Left renal cortex interstitium (tissue), 4 donors: ENCODE data around the gene TM9SF1. TPM values are rescaled to one million over a fixed set of nuclear protein-coding genes. Genes with fewer than 3 reads are reported as not detected.

ENCODE experiments used
- DNase-seq, 4 donors: peaks; one replicate each; pipeline ENCODE4 v3.0.0-alpha.2; 2013; ENCODE audit warnings: low read depth in 4 of 4, low spot score in 2 of 4, missing footprints in 1 of 4
- polyA plus RNA-seq, 4 donors: library from polyadenylated mRNA; unstranded; fragments of 120-200 nt; gene quantifications; one replicate each; pipeline ENCODE4 v1.2.1, GENCODE V29; 2013; ENCODE audit not compliant: insufficient read length in 4 of 4

Gene TM9SF1
- polyA plus RNA-seq, 4 donors, result 31.9 to 52.0 (median 43.9) TPM

DNA sequence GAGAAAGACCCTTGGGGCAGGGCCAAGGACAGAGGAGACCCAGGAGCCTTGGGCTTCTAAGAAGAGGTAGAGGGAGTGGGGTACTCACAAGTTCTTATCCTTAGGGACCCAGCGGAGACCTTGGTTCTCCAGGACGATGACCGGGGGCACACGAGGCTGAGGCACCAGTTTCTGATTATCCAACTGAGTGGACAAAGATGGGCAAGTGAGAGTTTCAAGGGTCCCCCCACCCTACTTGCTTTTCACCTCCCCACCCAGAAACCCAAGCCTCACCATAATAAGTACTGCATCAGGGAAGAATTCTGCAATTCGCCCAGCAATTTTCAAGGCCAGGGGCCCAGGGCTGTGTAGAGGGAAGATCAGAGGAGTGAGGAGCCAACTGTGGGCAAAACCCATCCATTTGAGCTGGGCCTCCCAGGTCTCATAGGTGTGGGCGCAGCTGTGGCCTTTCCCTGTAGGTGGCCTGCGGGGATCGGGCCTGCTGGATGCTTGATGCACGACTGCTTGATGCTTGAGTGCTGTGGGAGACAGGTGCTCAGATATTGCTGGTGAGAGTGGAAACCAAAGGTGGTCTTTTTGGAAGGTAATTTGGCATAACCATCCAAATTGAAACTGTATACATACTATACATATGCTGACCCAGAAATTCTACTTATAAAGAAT, 55.8 kb downstream of the TM9SF1 start:
- DNase-seq, result no peak

Other genes with a start within 250 kb of the TM9SF1 start
- gene DHRS4, start 241.7 kb downstream of the TM9SF1 start, polyA plus RNA-seq, result 10 to 100 TPM; 47.4 to 60.4 (median 56.5) TPM
- gene DHRS4L2, start 206.5 kb downstream of the TM9SF1 start, polyA plus RNA-seq, result 10 to 100 TPM; 28.4 to 43.5 (median 36.9) TPM
- 1 to 10 TPM; 1.3 to 2.4 (median 1.7) TPM for gene CARMIL3, start 143.4 kb downstream of the TM9SF1 start, polyA plus RNA-seq
- under 1 TPM in 1 of 4 donors, not detected in 3; 0.11 TPM for gene CPNE6, start 123.9 kb downstream of the TM9SF1 start, polyA plus RNA-seq
- gene PCK2, start 101.1 kb downstream of the TM9SF1 start, polyA plus RNA-seq, result 10 to 100 TPM; 28.6 to 35.6 (median 30.8) TPM
- gene DCAF11, start 80.7 kb downstream of the TM9SF1 start, polyA plus RNA-seq, result 10 to 100 TPM; 77.2 to 88.6 (median 83.0) TPM
- 1 to 10 TPM; 2.2 to 5.2 (median 3.0) TPM for gene NRL, start 80.5 kb downstream of the TM9SF1 start, polyA plus RNA-seq
- gene FITM1, start 64.8 kb downstream of the TM9SF1 start, polyA plus RNA-seq, result 1 to 10 TPM in 3 of 4 donors, under 1 TPM in 1; 0.48 to 2.2 (median 1.3) TPM
- 100 to 1,000 TPM; 185 to 235 (median 203) TPM for gene PSME1, start 59.2 kb downstream of the TM9SF1 start, polyA plus RNA-seq
- 10 to 100 TPM; 12.3 to 29.3 (median 22.3) TPM for gene EMC9, start 53.9 kb downstream of the TM9SF1 start, polyA plus RNA-seq
- 100 to 1,000 TPM; 150 to 177 (median 159) TPM for gene PSME2, start 48.8 kb downstream of the TM9SF1 start, polyA plus RNA-seq
- 10 to 100 TPM; 43.6 to 60.2 (median 57.7) TPM for gene RNF31, start 47.9 kb downstream of the TM9SF1 start, polyA plus RNA-seq
- 10 to 100 TPM; 52.3 to 68.0 (median 59.7) TPM for gene IRF9, start 34.2 kb downstream of the TM9SF1 start, polyA plus RNA-seq
- gene REC8, start 23.4 kb downstream of the TM9SF1 start, polyA plus RNA-seq, result 10 to 100 TPM; 46.0 to 93.7 (median 68.0) TPM
- gene IPO4, start 6.6 kb downstream of the TM9SF1 start, polyA plus RNA-seq, result 10 to 100 TPM; 32.7 to 40.9 (median 37.0) TPM
- gene TSSK4, start 10.3 kb upstream of the TM9SF1 start, polyA plus RNA-seq, result 10 to 100 TPM in 2 of 4 donors, 1 to 10 TPM in 2; 3.1 to 13.9 (median 7.2) TPM
- gene CHMP4A, start 18.0 kb upstream of the TM9SF1 start, polyA plus RNA-seq, result 10 to 100 TPM; 43.3 to 76.6 (median 53.2) TPM
- gene MDP1, start 20.6 kb upstream of the TM9SF1 start, polyA plus RNA-seq, result 10 to 100 TPM; 10.2 to 18.0 (median 12.1) TPM
- gene NEDD8, start 36.9 kb upstream of the TM9SF1 start, polyA plus RNA-seq, result 100 to 1,000 TPM; 206 to 248 (median 222) TPM
- gene GMPR2, start 37.5 kb upstream of the TM9SF1 start, polyA plus RNA-seq, result 100 to 1,000 TPM; 106 to 121 (median 117) TPM
- gene TINF2, start 47.2 kb upstream of the TM9SF1 start, polyA plus RNA-seq, result 10 to 100 TPM; 54.2 to 64.5 (median 57.8) TPM
- gene TGM1, start 67.7 kb upstream of the TM9SF1 start, polyA plus RNA-seq, result 1 to 10 TPM in 3 of 4 donors, under 1 TPM in 1; 0.92 to 4.5 (median 2.5) TPM
- gene RABGGTA, start 76.2 kb upstream of the TM9SF1 start, polyA plus RNA-seq, result 10 to 100 TPM; 18.0 to 31.1 (median 20.8) TPM
- gene DHRS1, start 104.3 kb upstream of the TM9SF1 start, polyA plus RNA-seq, result 10 to 100 TPM; 41.0 to 52.5 (median 49.9) TPM
- gene NOP9, start 104.4 kb upstream of the TM9SF1 start, polyA plus RNA-seq, result 10 to 100 TPM; 24.1 to 29.0 (median 26.9) TPM
- 10 to 100 TPM; 22.4 to 25.3 (median 23.9) TPM for gene CIDEB, start 112.5 kb upstream of the TM9SF1 start, polyA plus RNA-seq
- gene LTB4R2, start 114.7 kb upstream of the TM9SF1 start, polyA plus RNA-seq, result 1 to 10 TPM; 1.6 to 5.6 (median 2.9) TPM
- 1 to 10 TPM; 2.2 to 7.3 (median 5.0) TPM for gene LTB4R, start 116.1 kb upstream of the TM9SF1 start, polyA plus RNA-seq
- gene ADCY4, start 139.6 kb upstream of the TM9SF1 start, polyA plus RNA-seq, result 10 to 100 TPM; 15.8 to 26.6 (median 21.4) TPM
- 1 to 10 TPM; 2.6 to 4.4 (median 3.5) TPM for gene RIPK3, start 144.6 kb upstream of the TM9SF1 start, polyA plus RNA-seq
- 10 to 100 TPM; 49.8 to 95.6 (median 72.3) TPM for gene NFATC4, start 172.7 kb upstream of the TM9SF1 start, polyA plus RNA-seq
- 10 to 100 TPM; 47.9 to 53.0 (median 49.6) TPM for gene NYNRIN, start 203.6 kb upstream of the TM9SF1 start, polyA plus RNA-seq
- 1 to 10 TPM; 2.7 to 3.8 (median 3.2) TPM for gene CBLN3, start 234.2 kb upstream of the TM9SF1 start, polyA plus RNA-seq
- 10 to 100 TPM; 39.5 to 53.7 (median 46.6) TPM for gene KHNYN, start 234.5 kb upstream of the TM9SF1 start, polyA plus RNA-seq
- 10 to 100 TPM; 49.6 to 92.1 (median 72.5) TPM for gene SDR39U1, start 247.3 kb upstream of the TM9SF1 start, polyA plus RNA-seq